ENCODE measurements around the gene PIK3CB.

- TF ChIP-seq, protein P1, sequence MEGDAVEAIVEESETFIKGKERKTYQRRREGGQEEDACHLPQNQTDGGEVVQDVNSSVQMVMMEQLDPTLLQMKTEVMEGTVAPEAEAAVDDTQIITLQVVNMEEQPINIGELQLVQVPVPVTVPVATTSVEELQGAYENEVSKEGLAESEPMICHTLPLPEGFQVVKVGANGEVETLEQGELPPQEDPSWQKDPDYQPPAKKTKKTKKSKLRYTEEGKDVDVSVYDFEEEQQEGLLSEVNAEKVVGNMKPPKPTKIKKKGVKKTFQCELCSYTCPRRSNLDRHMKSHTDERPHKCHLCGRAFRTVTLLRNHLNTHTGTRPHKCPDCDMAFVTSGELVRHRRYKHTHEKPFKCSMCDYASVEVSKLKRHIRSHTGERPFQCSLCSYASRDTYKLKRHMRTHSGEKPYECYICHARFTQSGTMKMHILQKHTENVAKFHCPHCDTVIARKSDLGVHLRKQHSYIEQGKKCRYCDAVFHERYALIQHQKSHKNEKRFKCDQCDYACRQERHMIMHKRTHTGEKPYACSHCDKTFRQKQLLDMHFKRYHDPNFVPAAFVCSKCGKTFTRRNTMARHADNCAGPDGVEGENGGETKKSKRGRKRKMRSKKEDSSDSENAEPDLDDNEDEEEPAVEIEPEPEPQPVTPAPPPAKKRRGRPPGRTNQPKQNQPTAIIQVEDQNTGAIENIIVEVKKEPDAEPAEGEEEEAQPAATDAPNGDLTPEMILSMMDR (IDR thresholded peaks at IDR 0.05) = no peak
- no peak for TF ChIP-seq POLR2A (IDR thresholded peaks at IDR 0.05)
These were observed 87.5 kb downstream of the PIK3CB start for GRCh38 chr3:138747225-138747624.
